ENCODE measurements around the gene SLC7A5. TPM values are rescaled to one million over a fixed set of nuclear protein-coding genes. Genes with fewer than 3 reads are reported as not detected.
A peak's percentile ranks its signal among the peaks of the same experiment; 100 is the strongest.

The SLC7A5 gene
- total RNA-seq, 4 donors from 2014 or later, result 2.7 to 7.0 (median 5.7) TPM

DNA sequence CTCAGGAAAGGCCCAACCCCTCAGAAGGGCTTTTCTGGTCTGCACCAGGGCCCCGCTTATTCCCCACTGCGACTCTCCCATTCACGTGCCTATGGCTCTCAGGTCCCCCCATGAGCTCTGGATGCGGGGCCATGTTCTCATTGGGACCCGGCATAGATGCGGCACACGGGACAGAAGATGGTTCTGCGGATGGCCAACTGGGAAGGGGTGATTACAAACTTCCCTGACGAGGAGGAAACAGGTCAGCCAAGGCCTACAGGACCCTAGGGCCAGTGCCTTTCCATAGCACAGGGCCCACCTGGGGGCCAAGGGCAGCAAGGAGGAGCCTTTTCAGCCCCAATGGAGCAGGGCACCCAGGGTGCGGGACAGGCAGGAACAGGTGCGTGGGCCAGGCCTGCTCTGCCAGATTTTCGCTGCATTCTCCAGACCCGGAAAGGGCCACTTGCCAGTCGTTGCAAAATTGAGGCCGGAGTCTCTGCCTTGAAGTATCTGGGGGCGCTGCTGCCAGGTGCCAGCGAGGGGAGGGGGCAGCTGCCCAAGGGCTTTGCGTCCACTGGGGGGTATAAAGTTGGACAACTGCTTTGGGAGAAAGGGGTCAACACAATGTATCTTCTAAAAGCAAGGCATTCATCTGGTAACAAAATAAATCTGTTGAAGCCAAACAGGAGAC lies 20.5 kb downstream of the SLC7A5 start:
- no peak for TF ChIP-seq EP300 (IDR thresholded peaks at IDR 0.05; ENCODE audit: low read depth)
- TF ChIP-seq POLR2AphosphoS5 (IDR thresholded peaks at IDR 0.05), result no peak
- in situ Hi-C loops (cut with MboI; ENCODE audit: low pct_ligation_motif_present in 1 of 4, low pct_unique_long_range_greater_than_20kb in 1 of 4, low sequenced_read_pairs in 3 of 4), result no loop called here
- no peak for DNase-seq
- Histone ChIP-seq H3K36me3 (no peaks in the 10 kb centered on the region), H3K4me1 (peaks cover 9 to 37% (median 18%) of the 10 kb centered on the region in 4 donors), H3K9me3 (no peaks in the 10 kb centered on the region), H3K27ac (peak overlapping the region in 1 of 4 donors; percentile 44), H3K4me3 (no peak overlapping the region), H3K27me3 (no peaks in the 10 kb centered on the region)
- 69 to 72% methylated on average over 7 to 18 of the region's 18 CpGs for WGBS, 2 donors (ENCODE audit: low coverage in 1 of 2)
- intact Hi-C loops (cut with DNase I; ENCODE audit: low total_unique reads), result no loop called here

DNA sequence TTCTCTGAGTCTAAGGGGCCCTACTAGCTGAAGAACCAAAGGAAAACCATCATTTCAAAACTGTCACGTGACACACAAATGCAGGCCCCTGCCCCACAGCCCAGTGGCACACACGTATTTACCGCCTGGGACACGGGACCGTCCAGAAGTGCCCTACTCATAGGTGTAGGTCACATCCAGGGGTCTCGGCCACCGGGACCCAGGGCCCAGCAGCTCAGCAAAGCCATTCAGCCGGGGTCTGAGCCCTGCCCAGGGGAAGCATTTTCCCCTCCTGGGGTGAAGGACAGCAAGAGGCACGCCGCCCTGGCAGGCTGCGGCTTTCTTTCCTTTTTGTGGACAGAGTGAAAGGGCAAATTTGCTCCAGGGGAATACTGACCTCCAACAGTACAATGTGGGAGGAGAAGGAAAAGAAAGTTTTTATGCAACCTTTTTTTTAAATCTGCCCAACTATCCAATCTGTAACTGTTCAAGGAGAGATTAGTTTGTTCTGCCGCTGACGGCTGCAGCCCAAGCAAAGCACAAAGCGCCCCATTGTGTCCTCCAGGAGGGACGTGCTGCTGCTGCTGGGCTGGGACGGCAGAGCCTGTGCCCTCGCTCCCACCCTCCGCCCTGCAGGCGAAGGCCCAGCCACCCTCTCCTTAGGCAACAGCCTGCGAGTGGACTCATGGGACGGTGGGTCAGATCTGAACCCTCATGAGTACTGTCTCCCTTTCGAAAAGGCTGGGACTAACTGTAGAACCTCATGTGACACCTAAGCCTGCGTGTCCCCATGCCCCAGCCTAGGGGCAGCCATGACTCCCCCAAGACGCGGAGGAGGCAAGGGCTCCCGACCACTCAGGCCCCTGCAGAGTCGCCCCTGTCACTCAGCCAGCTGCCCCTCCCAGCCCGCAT lies 21.3 kb downstream of the SLC7A5 start:
- intact Hi-C loops (cut with DNase I; ENCODE audit: low total_unique reads), result no loop called here
- Histone ChIP-seq H3K27me3 (no peaks in the 10 kb centered on the region), H3K27ac (peak overlapping the region in 1 of 4 donors; percentile 44), H3K36me3 (no peaks in the 10 kb centered on the region), H3K4me1 (peaks cover 3 to 30% (median 10%) of the 10 kb centered on the region in 4 donors), H3K9me3 (no peaks in the 10 kb centered on the region), H3K4me3 (no peak overlapping the region)
- WGBS, 2 donors (ENCODE audit: low coverage in 1 of 2), result 32 to 60% methylated on average over 8 to 27 of the region's 28 CpGs
- TF ChIP-seq, protein P1, sequence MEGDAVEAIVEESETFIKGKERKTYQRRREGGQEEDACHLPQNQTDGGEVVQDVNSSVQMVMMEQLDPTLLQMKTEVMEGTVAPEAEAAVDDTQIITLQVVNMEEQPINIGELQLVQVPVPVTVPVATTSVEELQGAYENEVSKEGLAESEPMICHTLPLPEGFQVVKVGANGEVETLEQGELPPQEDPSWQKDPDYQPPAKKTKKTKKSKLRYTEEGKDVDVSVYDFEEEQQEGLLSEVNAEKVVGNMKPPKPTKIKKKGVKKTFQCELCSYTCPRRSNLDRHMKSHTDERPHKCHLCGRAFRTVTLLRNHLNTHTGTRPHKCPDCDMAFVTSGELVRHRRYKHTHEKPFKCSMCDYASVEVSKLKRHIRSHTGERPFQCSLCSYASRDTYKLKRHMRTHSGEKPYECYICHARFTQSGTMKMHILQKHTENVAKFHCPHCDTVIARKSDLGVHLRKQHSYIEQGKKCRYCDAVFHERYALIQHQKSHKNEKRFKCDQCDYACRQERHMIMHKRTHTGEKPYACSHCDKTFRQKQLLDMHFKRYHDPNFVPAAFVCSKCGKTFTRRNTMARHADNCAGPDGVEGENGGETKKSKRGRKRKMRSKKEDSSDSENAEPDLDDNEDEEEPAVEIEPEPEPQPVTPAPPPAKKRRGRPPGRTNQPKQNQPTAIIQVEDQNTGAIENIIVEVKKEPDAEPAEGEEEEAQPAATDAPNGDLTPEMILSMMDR (IDR thresholded peaks at IDR 0.05), result no peak
- in situ Hi-C loops (cut with MboI; ENCODE audit: low pct_ligation_motif_present in 1 of 4, low pct_unique_long_range_greater_than_20kb in 1 of 4, low sequenced_read_pairs in 3 of 4), result no loop called here
- peak; percentile 41 for DNase-seq

DNA sequence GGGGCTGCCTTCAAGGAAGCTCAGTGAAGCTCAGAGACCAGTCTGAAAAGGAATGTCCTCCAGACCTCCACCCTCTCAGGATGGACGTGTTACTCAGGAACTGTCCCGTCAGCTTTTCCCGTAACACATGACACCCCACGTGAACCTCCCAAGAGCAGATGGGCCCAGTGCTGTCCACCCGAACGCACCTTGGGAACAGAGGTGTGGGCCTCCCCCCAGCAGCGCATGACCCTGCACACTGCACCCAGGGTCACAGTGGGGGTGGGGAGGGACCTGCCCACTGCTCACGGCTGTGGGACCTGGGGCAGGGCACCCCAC lies 21.9 kb downstream of the SLC7A5 start:
- intact Hi-C loops (cut with DNase I; ENCODE audit: low total_unique reads) (no loop called here), in situ Hi-C loops (cut with MboI; ENCODE audit: low pct_ligation_motif_present in 1 of 4, low pct_unique_long_range_greater_than_20kb in 1 of 4, low sequenced_read_pairs in 3 of 4) (no loop called here)
- TF ChIP-seq POLR2AphosphoS5 (IDR thresholded peaks at IDR 0.05), result no peak
- H3K4me3 ChIP-seq, result no peak overlapping the region
- WGBS, 2 donors (ENCODE audit: low coverage in 1 of 2), result 74% methylated on average over 8 of the region's 8 CpGs; no CpG with 5 or more reads in 1 of the 2 donors
- DNase-seq, result no peak
- peak overlapping the region in 1 of 4 donors; percentile 44 for H3K27ac ChIP-seq
- no peaks in the 10 kb centered on the region for H3K27me3 ChIP-seq
- H3K9me3 ChIP-seq, result no peaks in the 10 kb centered on the region
- H3K4me1 ChIP-seq, result peaks cover 0 to 25% (median 6%) of the 10 kb centered on the region in 4 donors
- H3K36me3 ChIP-seq, result no peaks in the 10 kb centered on the region

DNA sequence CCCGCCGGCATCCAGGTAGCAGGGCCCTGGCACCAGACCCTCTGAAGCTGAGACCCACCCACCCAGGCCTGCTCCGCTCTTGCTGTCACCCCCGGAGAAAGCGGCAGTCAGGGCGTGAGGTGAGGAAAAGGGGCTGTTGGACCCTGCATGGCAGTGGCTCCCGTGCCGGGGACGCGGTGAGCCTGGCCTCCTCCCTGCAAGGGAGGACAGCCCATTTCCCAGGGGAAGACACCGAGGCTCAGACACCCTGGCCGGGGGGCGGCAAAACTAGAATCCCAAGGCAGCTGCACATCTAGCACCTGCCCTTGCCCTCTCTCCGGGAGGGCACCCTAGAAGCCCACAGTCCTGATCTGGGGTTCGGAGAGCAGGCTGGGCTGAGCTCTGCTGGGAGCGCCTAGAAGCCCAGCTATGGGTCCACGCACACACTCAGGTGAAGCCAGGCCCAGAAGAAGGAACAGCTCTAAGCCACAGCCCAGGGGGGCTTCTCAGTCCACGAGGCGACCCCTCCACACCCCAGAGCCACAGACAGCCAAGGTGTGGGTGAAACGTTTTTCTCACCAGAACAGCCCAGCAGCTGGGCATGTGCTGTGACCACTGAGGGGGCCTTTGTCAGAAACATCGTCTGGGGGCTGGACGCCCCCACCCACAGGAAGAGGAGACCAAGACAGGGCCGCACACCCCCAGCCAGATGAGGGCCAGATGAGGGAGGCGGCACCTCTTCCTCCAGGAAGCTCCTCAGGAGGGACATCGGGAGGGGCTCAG lies 22.4 kb downstream of the SLC7A5 start:
- Histone ChIP-seq H3K9me3 (no peaks in the 10 kb centered on the region), H3K27ac (no peak overlapping the region), H3K4me1 (peaks cover 0 to 25% (median 6%) of the 10 kb centered on the region in 4 donors), H3K4me3 (no peak overlapping the region), H3K27me3 (no peaks in the 10 kb centered on the region), H3K36me3 (no peaks in the 10 kb centered on the region)
- intact Hi-C loops (cut with DNase I; ENCODE audit: low total_unique reads), result no loop called here
- TF ChIP-seq POLR2AphosphoS5 (IDR thresholded peaks at IDR 0.05) (no peak), POLR2A (IDR thresholded peaks at IDR 0.05) (no peak), EP300 (IDR thresholded peaks at IDR 0.05; ENCODE audit: low read depth) (no peak)
- TF ChIP-seq, protein P1 (IDR thresholded peaks at IDR 0.05), result no peak
- DNase-seq, result no peak
- WGBS, 2 donors (ENCODE audit: low coverage in 1 of 2), result 89% methylated on average over 21 of the region's 25 CpGs; no CpG with 5 or more reads in 1 of the 2 donors
- in situ Hi-C loops (cut with MboI; ENCODE audit: low pct_ligation_motif_present in 1 of 4, low pct_unique_long_range_greater_than_20kb in 1 of 4, low sequenced_read_pairs in 3 of 4), result no loop called here

All from transverse colon (tissue), 4 donors.